ENCODE measurements around the gene HDAC7. TPM values are rescaled to one million over a fixed set of nuclear protein-coding genes. Genes with fewer than 3 reads are reported as not detected.

HDAC7 gene
- total RNA-seq, 1 donor from 2014 or later = 7.1 TPM

DNA sequence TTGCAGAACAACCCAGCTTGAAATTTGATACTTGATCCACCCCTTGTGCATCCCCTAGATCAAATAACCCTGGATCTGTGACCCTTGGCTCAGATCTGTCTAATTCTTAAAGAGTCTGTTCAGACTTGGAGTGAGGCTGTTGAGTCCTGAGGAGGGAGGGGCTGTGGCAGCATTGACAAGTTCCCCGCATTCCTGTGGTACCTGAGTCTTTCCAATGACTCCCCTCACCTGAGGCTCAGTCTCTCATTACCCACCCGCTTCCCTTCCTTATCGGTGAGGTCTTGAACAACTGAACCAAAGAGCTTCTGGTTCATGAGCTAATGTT is 16.1 kb upstream of the HDAC7 start:
- H3K4me3 ChIP-seq (ENCODE audit: low read depth, low read length) = no peak overlapping the region
- no peaks in the 10 kb centered on the region for H3K27me3 ChIP-seq (ENCODE audit: control insufficient read depth, insufficient read depth, low read length)
- H3K36me3 ChIP-seq (ENCODE audit: control insufficient read depth, insufficient read depth, low read length) = no peaks in the 10 kb centered on the region
- peak; percentile 85 for DNase-seq (ENCODE audit: low read depth)
- TF ChIP-seq, protein P1, sequence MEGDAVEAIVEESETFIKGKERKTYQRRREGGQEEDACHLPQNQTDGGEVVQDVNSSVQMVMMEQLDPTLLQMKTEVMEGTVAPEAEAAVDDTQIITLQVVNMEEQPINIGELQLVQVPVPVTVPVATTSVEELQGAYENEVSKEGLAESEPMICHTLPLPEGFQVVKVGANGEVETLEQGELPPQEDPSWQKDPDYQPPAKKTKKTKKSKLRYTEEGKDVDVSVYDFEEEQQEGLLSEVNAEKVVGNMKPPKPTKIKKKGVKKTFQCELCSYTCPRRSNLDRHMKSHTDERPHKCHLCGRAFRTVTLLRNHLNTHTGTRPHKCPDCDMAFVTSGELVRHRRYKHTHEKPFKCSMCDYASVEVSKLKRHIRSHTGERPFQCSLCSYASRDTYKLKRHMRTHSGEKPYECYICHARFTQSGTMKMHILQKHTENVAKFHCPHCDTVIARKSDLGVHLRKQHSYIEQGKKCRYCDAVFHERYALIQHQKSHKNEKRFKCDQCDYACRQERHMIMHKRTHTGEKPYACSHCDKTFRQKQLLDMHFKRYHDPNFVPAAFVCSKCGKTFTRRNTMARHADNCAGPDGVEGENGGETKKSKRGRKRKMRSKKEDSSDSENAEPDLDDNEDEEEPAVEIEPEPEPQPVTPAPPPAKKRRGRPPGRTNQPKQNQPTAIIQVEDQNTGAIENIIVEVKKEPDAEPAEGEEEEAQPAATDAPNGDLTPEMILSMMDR (IDR thresholded peaks at IDR 0.05; ENCODE audit: insufficient read depth, low read length, severe bottlenecking) = no peak
- FAIRE-seq = no peak

GRCh38 chr12:47835006-47835830 is 15.5 kb upstream of the HDAC7 start:
- no peak overlapping the region for H3K4me3 ChIP-seq (ENCODE audit: low read depth, low read length)
- no peaks in the 10 kb centered on the region for H3K27me3 ChIP-seq (ENCODE audit: control insufficient read depth, insufficient read depth, low read length)
- TF ChIP-seq, protein P1 (IDR thresholded peaks at IDR 0.05; ENCODE audit: insufficient read depth, low read length, severe bottlenecking) = no peak
- no peaks in the 10 kb centered on the region for H3K36me3 ChIP-seq (ENCODE audit: control insufficient read depth, insufficient read depth, low read length)
- FAIRE-seq (no peak), DNase-seq (ENCODE audit: low read depth) (no peak)

- no peak for DNase-seq (ENCODE audit: low read depth)
- H3K27me3 ChIP-seq (ENCODE audit: control insufficient read depth, insufficient read depth, low read length) = no peaks in the 10 kb centered on the region
- H3K4me3 ChIP-seq (ENCODE audit: low read depth, low read length) = no peak overlapping the region
- no peaks in the 10 kb centered on the region for H3K36me3 ChIP-seq (ENCODE audit: control insufficient read depth, insufficient read depth, low read length)
- TF ChIP-seq, protein P1 (IDR thresholded peaks at IDR 0.05; ENCODE audit: insufficient read depth, low read length, severe bottlenecking) = no peak
- FAIRE-seq = no peak
Measured at GRCh38 chr12:47834199-47834903, 14.6 kb upstream of the HDAC7 start.

GRCh38 chr12:47833591-47834012 is 13.9 kb upstream of the HDAC7 start:
- FAIRE-seq (no peak), DNase-seq (ENCODE audit: low read depth) (no peak)
- H3K27me3 ChIP-seq (ENCODE audit: control insufficient read depth, insufficient read depth, low read length) = no peaks in the 10 kb centered on the region
- TF ChIP-seq, protein P1 (IDR thresholded peaks at IDR 0.05; ENCODE audit: insufficient read depth, low read length, severe bottlenecking) = no peak
- no peaks in the 10 kb centered on the region for H3K36me3 ChIP-seq (ENCODE audit: control insufficient read depth, insufficient read depth, low read length)
- H3K4me3 ChIP-seq (ENCODE audit: low read depth, low read length) = no peak overlapping the region

DNA sequence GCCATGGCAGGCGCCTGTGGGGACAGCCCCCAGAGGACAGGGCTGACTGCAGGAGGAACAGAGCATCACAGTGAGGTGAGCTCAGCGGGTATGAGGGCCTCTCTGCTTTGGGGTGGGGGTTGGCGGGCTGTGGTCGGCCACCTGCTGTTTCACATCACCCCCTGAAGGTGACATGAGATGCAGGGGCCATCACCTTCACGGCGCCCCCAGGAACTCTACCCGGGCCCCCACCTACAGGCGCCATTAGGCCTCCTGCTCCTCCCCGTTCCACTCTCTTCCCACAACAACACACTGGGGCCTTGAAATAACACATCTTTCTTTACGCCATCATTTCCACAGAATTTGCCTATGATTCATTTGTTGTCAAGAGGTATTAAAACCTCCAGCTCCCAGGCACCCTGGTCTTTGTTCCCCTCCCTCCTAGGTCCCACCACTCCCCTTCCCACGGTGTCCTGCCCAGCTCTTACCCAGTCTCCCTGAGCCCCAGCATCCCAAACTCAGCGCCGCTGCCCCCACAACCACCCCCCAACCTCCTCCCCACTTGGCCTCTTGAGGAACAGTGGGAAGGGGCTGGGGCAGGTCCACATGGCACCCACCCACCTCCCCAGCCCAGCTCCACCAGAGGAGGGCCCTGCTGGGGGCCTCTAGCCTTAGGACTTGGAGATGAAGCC is 12.7 kb upstream of the HDAC7 start:
- TF ChIP-seq, protein P1 (IDR thresholded peaks at IDR 0.05; ENCODE audit: insufficient read depth, low read length, severe bottlenecking) = no peak

More for the DNA sequence above, 12.7 kb upstream of the HDAC7 start:
- Histone ChIP-seq H3K36me3 (ENCODE audit: control insufficient read depth, insufficient read depth, low read length) (no peaks in the 10 kb centered on the region), H3K4me3 (ENCODE audit: low read depth, low read length) (no peak overlapping the region), H3K27me3 (ENCODE audit: control insufficient read depth, insufficient read depth, low read length) (no peaks in the 10 kb centered on the region)
- DNase-seq (ENCODE audit: low read depth) = no peak
- no peak for FAIRE-seq
